ENCODE results near the gene DGCR2. TPM values are rescaled to one million over a fixed set of nuclear protein-coding genes. Genes with fewer than 3 reads are reported as not detected.

The DGCR2 gene
- total and polyA plus RNA-seq, 9 donors, result 23.9 to 71.9 (median 59.1) TPM

DNA sequence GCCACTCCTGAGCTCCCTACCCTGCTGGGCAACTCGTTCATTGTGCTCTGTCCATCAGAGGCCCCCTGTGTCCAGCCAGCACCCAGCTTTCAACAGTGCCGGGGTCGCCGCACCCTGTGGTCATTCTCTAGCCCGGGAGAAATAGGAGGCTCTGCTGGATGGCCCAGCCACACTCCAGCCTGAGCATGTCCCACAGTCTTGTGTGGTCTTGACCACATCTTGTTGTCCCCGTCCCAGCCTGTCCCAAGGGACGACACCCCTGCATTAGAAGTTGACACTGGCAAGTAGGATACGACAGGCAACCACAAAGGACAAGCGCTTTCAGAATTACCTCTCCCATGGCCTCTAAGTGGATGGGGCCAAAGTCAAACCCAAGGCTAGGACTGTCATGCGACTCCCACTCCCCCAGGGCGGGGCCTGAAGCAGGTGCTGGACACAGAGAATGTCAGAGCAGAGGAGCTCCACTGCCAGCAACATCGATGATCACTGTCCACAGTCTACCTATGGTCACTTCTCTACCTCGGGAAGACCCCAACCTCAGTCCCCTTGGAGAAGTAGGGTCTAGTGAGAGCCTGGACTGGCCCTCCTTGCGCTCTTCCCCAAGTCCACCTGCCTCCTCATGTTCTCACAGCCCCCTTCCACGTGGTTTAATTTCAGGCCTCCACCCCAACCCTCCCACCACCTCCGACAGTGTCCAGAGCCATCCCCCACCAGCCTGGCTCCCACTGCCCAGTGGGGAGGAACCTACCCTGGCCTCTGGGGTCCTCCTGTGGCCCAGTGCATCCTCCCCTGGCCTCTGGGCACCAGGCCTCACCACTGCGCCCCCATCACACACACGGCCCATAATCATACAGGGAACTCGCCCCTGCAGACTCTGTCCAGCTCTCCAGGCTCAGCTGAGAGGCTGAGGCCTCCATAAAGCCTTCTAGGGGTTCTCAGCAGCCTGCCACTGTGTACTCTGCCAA is 4.4 kb upstream of the DGCR2 start:
- TF ChIP-seq EP300 (IDR thresholded peaks at IDR 0.05), result no peak
- no peak for TF ChIP-seq POLR2A (IDR thresholded peaks at IDR 0.05)
- TF ChIP-seq, protein P1, sequence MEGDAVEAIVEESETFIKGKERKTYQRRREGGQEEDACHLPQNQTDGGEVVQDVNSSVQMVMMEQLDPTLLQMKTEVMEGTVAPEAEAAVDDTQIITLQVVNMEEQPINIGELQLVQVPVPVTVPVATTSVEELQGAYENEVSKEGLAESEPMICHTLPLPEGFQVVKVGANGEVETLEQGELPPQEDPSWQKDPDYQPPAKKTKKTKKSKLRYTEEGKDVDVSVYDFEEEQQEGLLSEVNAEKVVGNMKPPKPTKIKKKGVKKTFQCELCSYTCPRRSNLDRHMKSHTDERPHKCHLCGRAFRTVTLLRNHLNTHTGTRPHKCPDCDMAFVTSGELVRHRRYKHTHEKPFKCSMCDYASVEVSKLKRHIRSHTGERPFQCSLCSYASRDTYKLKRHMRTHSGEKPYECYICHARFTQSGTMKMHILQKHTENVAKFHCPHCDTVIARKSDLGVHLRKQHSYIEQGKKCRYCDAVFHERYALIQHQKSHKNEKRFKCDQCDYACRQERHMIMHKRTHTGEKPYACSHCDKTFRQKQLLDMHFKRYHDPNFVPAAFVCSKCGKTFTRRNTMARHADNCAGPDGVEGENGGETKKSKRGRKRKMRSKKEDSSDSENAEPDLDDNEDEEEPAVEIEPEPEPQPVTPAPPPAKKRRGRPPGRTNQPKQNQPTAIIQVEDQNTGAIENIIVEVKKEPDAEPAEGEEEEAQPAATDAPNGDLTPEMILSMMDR (IDR thresholded peaks at IDR 0.05), result no peak
- Histone ChIP-seq H3K27ac (no peak overlapping the region), H3K4me3 (no peak overlapping the region), H3K36me3 (no peaks in the 10 kb centered on the region), H3K27me3 (no peaks in the 10 kb centered on the region), H3K4me1 (ENCODE audit: insufficient read depth) (peaks cover 4% of the 10 kb centered on the region), H3K9me3 (no peaks in the 10 kb centered on the region)
- intact Hi-C loops (cut with DNase I), result no loop called here
- 83 to 86% (median 85%) methylated on average over 19 of the region's 19 CpGs for WGBS, 3 donors
- DNase-seq, result no peak

DNA sequence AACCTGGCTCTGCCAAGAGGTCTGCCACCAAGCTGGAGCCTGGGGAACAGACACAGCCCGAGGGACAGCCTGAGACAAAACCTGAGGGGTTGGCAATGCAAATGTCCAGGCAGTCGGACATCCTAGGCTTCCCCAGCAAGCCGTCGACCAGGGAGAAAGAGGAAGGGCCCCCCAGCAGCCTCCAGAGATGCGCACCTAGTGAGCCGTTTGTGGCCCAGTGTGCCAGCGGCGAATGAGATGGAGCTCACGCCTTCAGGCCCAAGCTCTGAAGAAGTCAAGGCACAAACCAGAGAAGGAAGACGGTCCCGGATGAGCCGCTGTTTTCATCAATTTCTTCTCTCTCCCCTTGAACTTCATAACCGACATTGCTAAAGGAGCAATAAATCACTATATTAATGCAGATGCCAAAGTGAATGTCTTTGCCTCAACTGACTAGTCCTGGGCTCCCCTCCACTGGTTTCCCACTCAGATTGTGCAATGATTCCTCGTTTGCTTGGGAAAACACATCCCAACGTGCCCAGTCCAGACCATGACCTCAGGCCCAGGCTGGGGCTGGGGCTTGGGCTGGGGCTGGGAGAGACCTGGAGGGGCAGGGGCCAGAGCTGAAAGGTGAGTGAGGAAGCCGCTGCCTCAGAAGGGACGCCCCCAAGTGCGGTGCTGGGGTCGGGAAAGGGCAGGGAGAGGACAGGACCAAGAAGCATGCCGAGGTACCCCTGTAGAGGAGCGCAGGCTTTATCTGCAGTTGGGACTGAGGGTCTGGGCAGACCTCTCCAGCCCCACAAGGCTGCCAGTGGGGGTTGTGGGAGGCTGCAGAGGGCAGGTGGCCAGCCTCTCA is 3.5 kb upstream of the DGCR2 start:
- Histone ChIP-seq H3K36me3 (no peaks in the 10 kb centered on the region), H3K27me3 (no peaks in the 10 kb centered on the region), H3K4me3 (no peak overlapping the region), H3K27ac (no peak overlapping the region), H3K9me3 (no peaks in the 10 kb centered on the region), H3K4me1 (ENCODE audit: insufficient read depth) (peaks cover 6% of the 10 kb centered on the region)
- DNase-seq, result no peak
- 78 to 84% (median 82%) methylated on average over 20 to 21 of the region's 21 CpGs for WGBS, 3 donors
- TF ChIP-seq, protein P1 (IDR thresholded peaks at IDR 0.05), result no peak
- TF ChIP-seq EP300 (IDR thresholded peaks at IDR 0.05) (no peak), POLR2A (IDR thresholded peaks at IDR 0.05) (no peak)
- intact Hi-C loops (cut with DNase I), result no loop called here

- H3K4me1 ChIP-seq (ENCODE audit: insufficient read depth), result peaks cover 11% of the 10 kb centered on the region
- H3K9me3 ChIP-seq, result no peaks in the 10 kb centered on the region
- no peak overlapping the region for H3K4me3 ChIP-seq
- no peak overlapping the region for H3K27ac ChIP-seq
- 91 to 98% (median 92%) methylated on average over 11 of the region's 11 CpGs for WGBS, 3 donors
- intact Hi-C loops (cut with DNase I), result no loop called here
- H3K27me3 ChIP-seq, result no peaks in the 10 kb centered on the region
- no peaks in the 10 kb centered on the region for H3K36me3 ChIP-seq
- DNase-seq, result no peak
- TF ChIP-seq EP300 (IDR thresholded peaks at IDR 0.05) (no peak), POLR2A (IDR thresholded peaks at IDR 0.05) (no peak)
- TF ChIP-seq, protein P1 (IDR thresholded peaks at IDR 0.05), result no peak
Observed at GRCh38 chr22:19125011-19125410, 2.8 kb upstream of the DGCR2 start.

DNA sequence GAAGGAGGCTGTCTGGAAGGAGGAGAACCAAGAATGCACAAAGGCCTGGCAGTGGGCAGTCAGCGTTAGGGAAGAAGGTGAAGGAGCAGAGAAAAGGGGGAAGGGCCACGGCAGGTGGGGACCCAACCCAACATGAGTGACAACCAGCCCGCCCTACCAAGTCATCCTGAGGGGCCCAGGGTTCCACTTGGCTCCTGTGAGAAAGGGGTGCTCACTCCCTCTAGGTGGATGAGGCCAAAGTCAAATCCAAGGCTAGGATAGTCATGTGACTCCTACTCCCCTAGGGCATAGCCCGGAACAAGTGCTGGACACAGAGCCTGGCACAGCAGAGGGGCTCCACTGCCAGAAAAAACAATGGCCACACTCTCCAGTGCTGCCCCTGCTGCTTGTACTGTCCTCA is 2.2 kb upstream of the DGCR2 start:
- H3K27me3 ChIP-seq, result no peaks in the 10 kb centered on the region
- no peak overlapping the region for H3K4me3 ChIP-seq
- no peak for DNase-seq
- TF ChIP-seq EP300 (IDR thresholded peaks at IDR 0.05) (no peak), POLR2A (IDR thresholded peaks at IDR 0.05) (no peak)
- TF ChIP-seq, protein P1 (IDR thresholded peaks at IDR 0.05), result no peak
- no peaks in the 10 kb centered on the region for H3K36me3 ChIP-seq
- H3K4me1 ChIP-seq (ENCODE audit: insufficient read depth), result peaks cover 12% of the 10 kb centered on the region
- 78 to 91% (median 80%) methylated on average over 4 of the region's 4 CpGs for WGBS, 3 donors
- no peaks in the 10 kb centered on the region for H3K9me3 ChIP-seq
- no peak overlapping the region for H3K27ac ChIP-seq
- intact Hi-C loops (cut with DNase I), result no loop called here
